NCI-H2171 (cell line): ENCODE measurements around the gene UTY.

Experiments used
- DNase-seq: peaks from one replicate; lab custom pipeline; 2025; lab: John Stamatoyannopoulos, UW

The UTY gene

GRCh38 chrY:13479828-13480227 is at the start of gene UTY:
Gene UTY, minus strand, starts transcription at chrY:13480033. Its CDS starts 368 bp downstream, at chrY:13479665.
- DNase-seq, result peak; percentile 63

DNA sequence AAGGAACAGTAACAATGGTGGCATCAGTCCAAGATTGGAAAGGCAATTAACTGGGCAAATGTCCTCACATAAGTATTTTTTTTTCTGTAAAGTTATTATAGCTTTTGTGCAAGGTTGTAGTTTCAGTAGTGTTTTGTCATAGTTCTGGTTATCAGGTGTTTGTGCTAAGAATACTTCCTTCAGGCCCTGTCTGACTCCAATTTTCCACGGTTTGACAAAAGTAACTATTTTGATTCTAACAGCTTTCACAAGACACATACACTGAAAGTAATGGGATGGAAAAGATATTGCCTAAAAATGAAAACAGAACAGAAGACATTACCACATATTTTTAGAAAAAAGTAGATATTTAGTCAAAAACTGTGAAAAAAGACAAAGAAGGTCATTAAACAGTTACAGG is 40.6 kb upstream of the UTY start:
- no peak for DNase-seq

DNA sequence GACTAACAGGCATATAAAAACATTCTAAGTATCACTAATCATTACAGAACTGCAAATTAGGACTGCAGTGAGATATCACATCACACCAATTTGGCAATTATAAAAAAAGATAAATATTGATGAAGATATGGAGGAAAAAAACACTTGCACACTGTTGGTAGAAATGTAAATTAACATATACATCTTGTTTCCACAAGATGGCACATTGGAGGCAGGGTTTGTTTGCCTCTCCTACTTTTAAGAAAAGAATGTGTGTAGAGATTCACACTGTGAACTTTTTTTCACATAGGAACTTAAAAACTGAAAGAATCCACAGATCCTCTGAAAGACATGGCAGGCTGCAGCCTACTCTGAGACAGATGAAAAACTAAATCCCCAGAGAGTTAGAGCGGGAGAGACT is 21.4 kb upstream of the UTY start:
- no peak for DNase-seq

DNA sequence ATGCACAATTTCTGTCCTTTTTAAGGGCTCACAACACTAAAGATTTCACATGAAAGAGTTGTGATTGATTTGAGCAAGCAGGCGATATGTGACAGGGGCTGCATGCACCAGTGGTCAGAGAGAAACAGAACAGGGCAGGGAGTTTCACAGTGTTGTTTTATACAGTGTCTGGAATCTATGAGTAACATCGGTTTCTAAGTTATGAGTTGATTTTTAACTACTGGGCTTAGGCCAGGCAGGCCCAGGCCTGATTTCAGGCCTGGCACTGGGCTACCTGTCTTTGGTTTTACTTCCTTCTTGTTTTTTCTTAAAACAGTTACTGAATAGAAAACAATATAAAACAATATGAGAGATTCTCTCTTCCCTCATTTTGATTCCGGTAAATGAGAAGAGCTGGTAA is 13.9 kb upstream of the UTY start:
- DNase-seq, result no peak

DNA sequence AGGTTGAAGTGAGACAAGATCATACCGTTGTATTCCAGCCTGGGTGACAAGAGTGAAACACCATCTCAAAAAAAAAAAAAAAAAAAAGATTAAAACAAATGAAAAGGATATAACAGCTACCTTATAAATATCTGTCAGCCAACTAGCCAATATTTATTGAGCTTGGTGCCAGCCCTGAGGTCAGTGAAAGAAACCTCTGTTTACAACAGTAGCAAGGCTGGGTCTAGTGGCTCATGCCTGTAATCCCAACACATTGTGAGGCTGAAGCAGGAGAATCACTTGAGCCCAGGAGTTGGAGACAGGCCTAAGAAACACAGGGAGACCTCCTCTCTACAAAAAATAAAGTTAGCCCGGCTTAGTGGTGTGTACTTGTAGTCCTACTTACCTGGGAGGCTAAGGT is 12.6 kb upstream of the UTY start:
- no peak for DNase-seq

DNA sequence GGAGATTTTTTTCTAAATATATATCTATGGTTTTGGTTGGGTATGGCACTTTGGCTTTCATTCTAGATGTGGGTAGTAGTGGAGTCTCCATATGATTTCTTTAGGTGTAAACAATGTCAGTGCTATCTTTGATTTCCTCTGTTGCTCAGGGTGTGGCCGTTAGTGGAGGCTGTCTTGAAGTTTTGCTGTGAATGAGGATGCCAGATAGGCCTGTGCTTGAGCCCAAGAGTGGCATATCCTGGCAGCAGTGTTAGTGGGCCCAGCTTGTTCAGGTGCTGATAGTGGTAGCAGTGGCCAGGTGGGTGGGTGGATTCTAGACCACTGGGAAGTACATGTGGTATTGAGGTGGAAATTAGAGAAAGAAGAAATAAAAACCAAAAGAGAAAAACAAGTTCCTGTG is 8.9 kb upstream of the UTY start:
- DNase-seq, result no peak

GRCh38 chrY:13479121-13479711 is 617 bp downstream of the UTY start:
- DNase-seq, result peak; percentile 42

DNA sequence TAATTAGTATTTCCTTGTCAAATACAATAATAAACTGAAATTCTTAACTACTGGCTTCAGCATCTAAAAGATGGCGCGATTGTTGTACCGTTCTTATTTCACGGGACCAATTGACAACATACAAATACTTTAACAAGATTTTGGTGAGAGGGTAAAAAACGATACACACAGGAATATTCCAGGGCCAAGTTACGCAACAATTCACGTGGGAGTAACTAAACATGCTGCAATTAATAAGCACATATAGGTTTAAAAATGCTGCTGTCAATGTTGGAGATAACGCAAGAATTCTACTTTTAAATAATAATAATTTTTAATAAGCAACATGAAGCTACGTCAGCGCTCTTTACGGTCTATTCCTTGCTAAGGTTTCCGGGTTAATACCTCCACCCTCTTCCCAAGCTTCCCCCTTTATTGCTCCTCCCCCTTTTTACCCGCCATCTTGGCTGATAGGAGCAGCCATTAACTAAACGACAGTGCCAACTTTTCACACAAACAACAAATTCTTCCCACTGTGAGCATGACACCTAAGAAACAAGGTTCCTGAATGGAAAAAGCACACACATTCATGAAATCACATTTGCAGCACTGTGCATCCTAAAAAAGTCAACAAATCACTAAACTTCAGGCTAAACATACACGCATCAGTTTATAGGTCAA is 1.6 kb downstream of the UTY start:
- peak; percentile 43 for DNase-seq

DNA sequence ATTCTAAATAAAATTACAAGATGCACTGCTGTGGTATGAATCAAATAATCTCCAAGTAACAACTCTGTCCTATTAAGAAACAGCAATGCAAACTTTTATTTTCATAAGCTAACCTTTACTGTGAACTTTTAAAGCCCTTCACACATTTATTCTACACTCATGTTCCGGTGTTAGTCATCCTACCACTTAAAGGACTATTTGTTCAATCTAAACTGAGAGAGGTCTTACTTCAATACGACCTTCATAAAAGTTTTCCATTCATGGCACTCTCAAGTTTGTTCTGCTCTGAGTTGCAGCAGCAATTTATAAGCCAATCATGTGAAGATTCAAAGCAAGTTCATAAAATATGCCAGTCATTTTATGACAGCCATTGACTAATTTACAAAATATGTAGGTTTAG is 4.8 kb downstream of the UTY start:
- no peak for DNase-seq

DNA sequence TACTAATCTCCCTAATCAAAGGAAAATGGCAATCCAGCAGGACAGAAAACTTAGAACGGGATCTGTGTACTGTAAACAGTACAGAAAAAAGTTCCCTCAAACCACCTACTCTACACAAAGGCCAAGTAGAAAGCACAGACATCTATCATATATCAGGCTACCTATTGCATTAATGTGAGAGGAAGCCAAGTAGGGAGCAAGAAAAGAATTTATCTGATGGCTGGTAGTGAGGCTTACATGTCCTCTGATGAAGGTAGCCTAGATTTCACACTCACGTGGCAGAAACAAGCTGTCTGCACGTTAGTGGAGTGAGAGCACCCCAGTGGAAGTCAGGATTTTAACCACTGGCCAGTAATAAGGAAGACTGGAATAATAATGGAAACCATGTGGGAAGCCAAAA is 28.3 kb downstream of the UTY start:
- no peak for DNase-seq

DNA sequence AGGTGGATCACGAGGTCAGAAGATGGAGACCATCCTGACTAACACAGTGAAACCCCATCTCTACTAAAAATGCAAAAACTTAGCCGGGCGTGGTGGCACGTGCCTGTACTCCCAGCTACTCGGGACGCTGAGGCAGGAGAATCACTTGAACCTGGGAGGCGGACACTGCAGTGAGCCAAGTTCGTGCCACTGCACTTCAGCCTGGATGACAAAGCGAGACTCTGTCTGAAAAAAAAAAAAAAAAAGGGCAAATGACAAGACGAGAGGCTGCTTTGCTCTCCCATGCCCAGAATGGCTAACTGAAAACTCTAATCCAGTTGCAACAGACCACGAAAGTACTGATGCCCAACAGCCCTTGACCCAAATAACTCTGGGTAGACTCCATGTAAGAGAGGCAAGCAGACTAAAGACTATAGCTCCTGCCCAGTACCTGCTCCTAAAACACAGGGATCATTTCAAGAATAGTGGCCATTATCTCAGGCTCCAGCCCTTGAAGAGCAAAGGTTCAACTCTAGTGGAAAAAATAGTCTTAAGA is 29.2 kb downstream of the UTY start:
- DNase-seq, result no peak

DNA sequence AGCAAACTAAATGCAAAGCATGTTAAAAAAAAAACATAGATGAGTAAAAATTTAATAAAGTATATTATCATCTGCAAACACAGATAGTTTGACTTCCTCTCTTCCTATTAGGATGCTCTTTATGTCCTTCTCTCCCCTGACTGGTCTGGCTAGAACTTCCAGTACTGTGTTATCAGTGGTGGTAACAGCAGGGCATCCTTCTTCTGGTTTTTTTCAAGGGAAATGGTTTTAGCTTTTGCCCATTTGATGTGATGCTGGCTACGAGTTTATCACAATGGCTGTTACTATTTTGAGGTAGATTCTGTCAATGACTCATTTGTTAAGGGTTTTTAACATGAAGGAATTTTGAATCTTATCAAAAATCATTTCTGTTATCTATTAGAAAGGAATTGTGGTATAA is 34.3 kb downstream of the UTY start:
- no peak for DNase-seq

- no peak for DNase-seq
Measured at GRCh38 chrY:13443146-13443545, 36.7 kb downstream of the UTY start.

DNA sequence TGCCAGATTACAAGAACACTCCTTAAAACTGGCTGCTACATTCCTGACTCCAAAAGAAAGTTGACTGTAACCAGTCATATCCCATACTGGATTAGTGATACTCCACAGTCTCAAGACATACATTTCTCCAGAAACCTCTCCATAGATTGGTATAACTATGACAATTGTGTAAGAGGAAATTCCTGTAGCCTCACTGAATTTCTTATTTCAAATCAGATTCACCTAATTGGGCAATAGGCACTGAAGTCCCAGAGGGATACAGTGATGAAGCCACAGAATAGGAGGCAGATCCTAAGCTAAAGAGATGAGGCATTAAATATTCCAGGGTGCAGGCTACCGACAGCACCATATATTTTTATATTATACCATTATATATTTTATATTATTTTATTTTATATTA is 39.0 kb downstream of the UTY start:
- DNase-seq, result no peak

DNA sequence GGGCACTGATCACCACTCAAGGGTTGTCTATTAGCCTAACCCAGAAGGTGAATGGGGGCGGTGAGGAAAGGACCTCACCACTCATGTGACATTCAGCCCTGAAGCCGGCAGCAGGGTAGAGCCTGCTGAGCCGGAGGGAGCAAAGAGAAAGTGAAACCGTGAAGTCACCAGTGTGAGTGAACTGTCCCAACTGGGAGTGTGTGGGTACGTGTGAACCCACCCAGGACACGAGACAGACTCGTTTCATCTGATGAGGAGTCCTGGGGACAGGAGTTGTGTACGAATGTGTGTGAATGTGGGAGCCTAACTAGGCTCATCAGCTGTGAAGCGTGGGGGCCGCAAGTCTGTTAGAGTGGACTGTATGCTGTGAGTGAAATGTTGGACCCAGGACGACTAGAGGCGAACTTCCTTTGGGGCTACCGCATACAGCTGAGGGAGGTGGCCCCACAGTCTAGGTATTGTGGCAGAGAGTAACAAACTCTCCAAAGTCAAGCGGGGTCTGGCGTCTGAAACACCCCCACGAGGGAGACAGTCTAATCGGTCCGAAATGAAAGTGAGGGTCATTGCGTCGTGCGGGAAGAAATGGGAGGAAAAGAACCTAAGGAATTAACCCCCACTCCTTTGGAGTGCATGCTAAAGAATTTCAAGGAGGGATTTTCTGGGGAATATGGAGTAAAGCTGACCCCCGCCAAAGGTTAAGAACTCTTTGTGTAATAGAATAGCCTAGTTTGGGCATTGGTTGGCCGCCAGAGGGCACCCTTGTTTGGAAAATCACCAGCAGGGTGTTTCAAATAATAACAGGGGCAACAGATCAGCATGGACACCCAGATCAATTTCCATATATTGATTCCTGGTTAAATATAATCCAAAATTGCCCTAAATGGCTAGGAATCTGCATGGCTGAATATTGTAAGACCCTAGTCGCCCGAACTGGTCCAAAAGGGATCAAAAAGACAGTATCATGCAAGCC is 43.6 kb downstream of the UTY start:
- DNase-seq, result no peak

- DNase-seq, result no peak
Measured at GRCh38 chrY:13435206-13435967, 44.4 kb downstream of the UTY start.

DNA sequence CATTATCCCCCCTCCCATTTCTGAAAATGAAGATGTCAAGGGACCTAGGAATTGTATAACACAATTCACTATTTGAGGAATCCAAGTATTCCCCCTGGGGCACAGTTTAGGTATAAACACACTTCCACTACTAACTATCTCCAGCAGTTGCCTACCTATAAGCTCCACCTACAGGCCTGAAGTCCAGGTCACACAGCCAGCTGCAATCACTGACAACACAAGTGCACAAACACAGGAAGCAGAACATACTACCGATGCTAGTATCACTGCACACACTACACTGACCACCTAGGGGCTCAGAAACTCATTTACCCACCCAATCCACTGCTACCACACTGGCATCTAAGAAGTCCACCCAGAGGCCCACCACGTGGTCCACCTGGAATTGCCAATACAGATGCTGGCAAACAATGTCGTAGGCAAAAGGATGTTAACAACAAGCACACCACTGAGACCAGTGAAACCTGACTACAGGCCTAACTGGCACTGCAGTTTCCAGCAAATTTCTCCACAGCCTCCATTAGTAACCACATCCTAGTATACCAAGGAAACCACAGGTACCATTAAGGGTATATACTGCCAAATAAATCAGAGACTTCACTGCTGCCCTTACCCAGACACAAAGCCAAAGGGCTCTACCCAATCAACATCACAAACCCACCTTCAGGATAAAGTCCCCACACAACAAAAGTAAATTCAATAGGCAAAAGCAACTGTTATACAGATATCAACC is 47.4 kb downstream of the UTY start:
- no peak for DNase-seq

DNA sequence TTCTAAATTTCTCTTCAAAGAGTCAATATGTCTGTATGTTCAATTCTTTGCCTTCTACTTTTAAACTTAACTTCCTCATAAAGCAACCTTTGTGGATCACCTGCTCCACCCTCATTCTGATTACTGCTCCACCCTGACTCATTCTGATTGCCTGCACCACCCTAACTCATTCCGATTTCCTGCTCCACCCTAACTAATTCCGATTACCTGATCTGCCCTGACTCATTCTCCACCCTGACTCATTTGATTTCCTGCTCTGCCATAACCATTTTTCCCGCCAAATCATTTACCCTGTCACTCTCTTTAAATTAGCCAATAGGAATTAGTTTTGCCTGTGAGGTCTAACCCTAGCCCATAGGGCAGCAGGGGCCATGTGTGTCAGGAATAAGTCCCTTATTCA is 50.3 kb downstream of the UTY start:
- no peak for DNase-seq

DNA sequence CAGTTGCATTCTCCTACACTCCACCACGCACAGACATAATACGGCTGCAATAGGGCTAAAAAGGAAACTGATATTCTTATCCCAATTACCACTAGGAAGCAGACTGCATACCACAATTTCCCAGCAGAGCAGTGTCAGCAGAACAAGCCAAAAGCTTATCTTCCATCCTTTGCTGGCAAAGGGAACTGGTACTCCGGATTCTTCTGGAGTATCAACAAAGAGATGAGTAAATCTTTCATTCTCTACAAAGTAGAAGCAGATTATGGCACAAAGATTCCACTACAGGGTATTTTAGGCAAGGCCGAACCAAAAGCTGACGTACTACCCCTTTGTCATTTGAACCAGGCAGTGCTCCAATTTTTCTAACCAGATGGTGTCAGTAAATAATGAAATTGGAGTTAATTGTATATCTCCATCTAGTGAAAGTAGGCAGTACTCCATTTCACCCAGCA is 56.5 kb downstream of the UTY start:
- peak; percentile 0 for DNase-seq

DNA sequence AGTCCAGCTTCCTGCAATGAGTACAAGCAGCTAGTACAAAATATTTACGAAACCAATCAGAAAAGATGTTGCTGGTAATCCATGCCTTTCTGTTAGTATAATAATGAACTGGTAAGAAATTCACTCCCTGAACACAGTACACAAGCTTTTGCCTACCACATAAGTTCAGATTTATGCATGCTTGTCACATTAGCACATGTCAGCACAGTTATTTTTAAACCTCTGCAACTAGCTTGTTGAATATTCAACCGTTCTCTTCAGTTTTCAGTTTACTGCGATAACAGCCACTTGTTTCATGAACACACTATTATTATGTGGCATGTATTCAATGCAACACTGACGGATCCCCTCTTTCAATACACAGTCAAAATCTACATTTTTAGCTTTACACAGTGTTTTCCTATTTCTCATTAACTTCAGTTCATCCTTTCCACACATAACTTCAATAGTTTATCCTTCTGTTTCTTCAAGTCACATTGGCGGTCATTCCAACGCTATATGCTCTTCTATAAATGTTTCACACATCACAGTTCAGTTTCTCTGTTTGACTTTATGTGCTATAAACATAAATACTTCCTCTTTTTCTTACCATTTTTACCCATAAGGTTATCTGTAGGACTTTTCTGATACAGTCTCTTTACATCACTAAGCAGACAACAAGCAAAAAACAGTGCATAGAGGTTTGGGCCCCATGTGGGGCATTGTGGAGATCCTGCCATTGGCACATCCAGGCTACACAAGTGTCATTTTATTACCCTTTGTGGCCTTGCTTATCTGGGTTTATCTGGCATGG is 62.8 kb downstream of the UTY start:
- no peak for DNase-seq
